Caco-2 (cell line): ENCODE data around the gene CARD11. TPM values are rescaled to one million over a fixed set of nuclear protein-coding genes. Genes with fewer than 3 reads are reported as not detected.

Experiments used
- BruUV-seq: library from RNA; stranded (reverse); fragments of 400-500 nt; replicated peaks from 2 replicates; lab custom pipeline; 2021; lab: Mats Ljungman, UMichigan
- CTCF ChIA-PET: fragments of 300-600 bp; sonication (Branson Sonifier 250); formaldehyde crosslinking; loops from one replicate; lab custom pipeline; 2022; ENCODE audit warnings: antibody characterized with exemption; lab: Charles Lee
- POLR2A ChIA-PET: fragments of 300-600 bp; sonication (Branson Sonifier 250); formaldehyde crosslinking; loops from one replicate; lab custom pipeline; 2022; ENCODE audit warnings: antibody characterized with exemption; lab: Charles Lee
- DNase-seq, 2 experiments: peaks; one replicate each; pipeline versions ENCODE4 v3.0.0 to v3.0.0-alpha.2; 2020 to 2022
- H3K27me3 ChIP-seq: replicated peaks from 2 replicates; pipeline ENCODE4 v1.6.0; 2011; ENCODE audit warnings: low read length; ENCODE audit not compliant: control insufficient read depth, insufficient read depth
- H3K36me3 ChIP-seq: 2 replicates; pipeline ENCODE4 v1.5.1; 2011; ENCODE audit warnings: low read length; ENCODE audit not compliant: control insufficient read depth, insufficient read depth
- H3K4me1 ChIP-seq: fragments of 250-450 bp; sonication (Bioruptor Pico); 2 replicates; pipeline ENCODE4 v1.5.1; 2020; ENCODE audit warnings: mild to moderate bottlenecking
- H3K4me3 ChIP-seq: 2 replicates; pipeline ENCODE4 v1.5.1; 2011; ENCODE audit warnings: low read depth, mild to moderate bottlenecking, control low read depth, low read length
- H3K9me3 ChIP-seq: fragments of 250-450 bp; sonication (Bioruptor Pico); 2 replicates; pipeline ENCODE4 v1.5.1; 2020; ENCODE audit warnings: mild to moderate bottlenecking, moderate library complexity
- H3K27ac Mint-ChIP-seq: one replicate; pipeline ENCODE4 v1.8.0; 2022; ENCODE audit warnings: mixed read lengths; ENCODE audit not compliant: unreplicated experiment
- H3K27me3 Mint-ChIP-seq: one replicate; pipeline ENCODE4 v1.8.0; 2022; ENCODE audit warnings: mixed read lengths; ENCODE audit not compliant: insufficient read depth, unreplicated experiment
- H3K36me3 Mint-ChIP-seq: one replicate; pipeline ENCODE4 v1.8.0; 2022; ENCODE audit warnings: mild to moderate bottlenecking, mixed read lengths; ENCODE audit not compliant: insufficient read depth, unreplicated experiment
- H3K4me1 Mint-ChIP-seq: one replicate; pipeline ENCODE4 v1.8.0; 2022; ENCODE audit warnings: low read depth, mixed read lengths; ENCODE audit not compliant: unreplicated experiment
- H3K4me3 Mint-ChIP-seq: one replicate; pipeline ENCODE4 v1.8.0; 2022; ENCODE audit warnings: mild to moderate bottlenecking, moderate library complexity, mixed read lengths; ENCODE audit not compliant: unreplicated experiment
- H3K9me3 Mint-ChIP-seq: one replicate; pipeline ENCODE4 v1.8.0; 2022; ENCODE audit warnings: mixed read lengths; ENCODE audit not compliant: unreplicated experiment
- CTCF ChIP-seq, 2 experiments: fragments of 200-600 bp in 1 of 2; IDR thresholded peaks; 1 replicate in 1 of 2; 2 replicates in 1 of 2; pipeline versions ENCODE4 v1.5.1 to v1.8.0; 2011 to 2022; ENCODE audit warnings: antibody characterized with exemption in 1 of 2, control low read depth in 1 of 2, inconsistent platforms in 1 of 2, low read depth in 1 of 2, low read length in 1 of 2, mild to moderate bottlenecking in 1 of 2, moderate library complexity in 1 of 2; ENCODE audit not compliant: insufficient read depth in 1 of 2, severe bottlenecking in 1 of 2, unreplicated experiment in 1 of 2
- intact Hi-C: fragments of 100-400 bp; cut with micrococcal nuclease; formaldehyde crosslinking; loops from one replicate; pipeline ENCODE4 v1.10.0; 2022; ENCODE audit not compliant: unreplicated experiment
- total RNA-seq: library from RNA; stranded (reverse); gene quantifications from 2 replicates; pipeline ENCODE4 v1.2.3, GENCODE V29; 2022

CARD11 gene
- total RNA-seq, 1 experiment from 2014 or later, result 5.4 TPM

GRCh38 chr7:3019801-3020200 is 23.9 kb downstream of the CARD11 start:
- no peak overlapping the region for H3K27ac Mint-ChIP-seq
- Histone ChIP-seq H3K4me3 (no peak overlapping the region), H3K27me3 (no peaks in the 10 kb centered on the region), H3K9me3 (peaks cover 15% of the 10 kb centered on the region), H3K36me3 (no peaks in the 10 kb centered on the region), H3K4me1 (no peaks in the 10 kb centered on the region)
- H3K27me3 Mint-ChIP-seq, result no peaks in the 10 kb centered on the region
- CTCF ChIA-PET, result no interaction called here
- no peaks in the 10 kb centered on the region for H3K4me1 Mint-ChIP-seq
- H3K9me3 Mint-ChIP-seq, result peaks cover 32% of the 10 kb centered on the region
- intact Hi-C loops, result no loop called here
- no peak overlapping the region for H3K4me3 Mint-ChIP-seq
- no peak for TF ChIP-seq CTCF (IDR thresholded peaks at IDR 0.05; ENCODE audit: insufficient read depth in 1 of 2, low read depth in 1 of 2, low read length in 1 of 2, severe bottlenecking in 1 of 2, unreplicated experiment in 1 of 2)
- no TSS peak for BruUV-seq
- no peaks in the 10 kb centered on the region for H3K36me3 Mint-ChIP-seq
- DNase-seq, result no peak
- POLR2A ChIA-PET, result no interaction called here

- ChIA-PET CTCF (interaction anchor here (0.5 kb wide), 1 partner anchor 9 kb away, joined by 4 read pairs; no protein-coding TSS in a partner anchor), POLR2A (no interaction called here)
- Mint-ChIP-seq H3K9me3 (peaks cover under 1% of the 10 kb centered on the region), H3K4me1 (no peaks in the 10 kb centered on the region), H3K27ac (no peak overlapping the region), H3K4me3 (no peak overlapping the region), H3K36me3 (no peaks in the 10 kb centered on the region), H3K27me3 (peaks cover 4% of the 10 kb centered on the region)
- Histone ChIP-seq H3K36me3 (no peaks in the 10 kb centered on the region), H3K4me1 (no peaks in the 10 kb centered on the region), H3K9me3 (no peaks in the 10 kb centered on the region), H3K27me3 (no peaks in the 10 kb centered on the region), H3K4me3 (no peak overlapping the region)
- no TSS peak for BruUV-seq
- no peak for TF ChIP-seq CTCF (IDR thresholded peaks at IDR 0.05; ENCODE audit: insufficient read depth in 1 of 2, low read depth in 1 of 2, low read length in 1 of 2, severe bottlenecking in 1 of 2, unreplicated experiment in 1 of 2)
- intact Hi-C loops, result no loop called here
- DNase-seq, result no peak
Measured at GRCh38 chr7:3013975-3014792, 29.5 kb downstream of the CARD11 start.

- H3K4me3 Mint-ChIP-seq, result no peak overlapping the region
Measured at GRCh38 chr7:3011211-3011852, 32.3 kb downstream of the CARD11 start.

More at GRCh38 chr7:3011211-3011852, 32.3 kb downstream of the CARD11 start:
- H3K27me3 Mint-ChIP-seq, result peaks cover 12% of the 10 kb centered on the region
- H3K9me3 Mint-ChIP-seq, result no peaks in the 10 kb centered on the region
- H3K4me3 ChIP-seq, result no peak overlapping the region
- ChIA-PET CTCF (no interaction called here), POLR2A (no interaction called here)
- no peak for TF ChIP-seq CTCF (IDR thresholded peaks at IDR 0.05; ENCODE audit: insufficient read depth in 1 of 2, low read depth in 1 of 2, low read length in 1 of 2, severe bottlenecking in 1 of 2, unreplicated experiment in 1 of 2)
- no peaks in the 10 kb centered on the region for H3K27me3 ChIP-seq
- H3K9me3 ChIP-seq, result no peaks in the 10 kb centered on the region
- intact Hi-C loops, result no loop called here
- H3K4me1 Mint-ChIP-seq, result no peaks in the 10 kb centered on the region
- no peak overlapping the region for H3K27ac Mint-ChIP-seq
- H3K4me1 ChIP-seq, result no peaks in the 10 kb centered on the region
- DNase-seq, result no peak
- no TSS peak for BruUV-seq
- H3K36me3 ChIP-seq, result no peaks in the 10 kb centered on the region
- no peaks in the 10 kb centered on the region for H3K36me3 Mint-ChIP-seq
